HCT116 (cell line): ENCODE data around the gene C1orf105. TPM values are rescaled to one million over a fixed set of nuclear protein-coding genes. Genes with fewer than 3 reads are reported as not detected.

Experiments used
- ATAC-seq: fragments of 200-7000 bp; cut with Tn5 transposase; 2 replicates; pipeline ENCODE4 v1.9.1; 2020; ENCODE audit warnings: mild to moderate bottlenecking, moderate library complexity
- BruUV-seq: library from RNA; stranded (reverse); fragments of 400-500 nt; replicated peaks from 2 replicates; lab custom pipeline; 2021; lab: Mats Ljungman, UMichigan
- CTCF ChIA-PET: fragments of 300-600 bp; sonication (Branson Sonifier 250); formaldehyde crosslinking; loops from one replicate; lab custom pipeline; 2021; ENCODE audit warnings: antibody characterized with exemption; lab: Charles Lee
- POLR2A ChIA-PET: fragments of 300-600, 350-600 bp; sonication (Branson Sonifier 250); formaldehyde crosslinking; loops from one replicate; lab custom pipeline; 2021; ENCODE audit warnings: antibody characterized with exemption; lab: Charles Lee
- RAD21 ChIA-PET, 2 experiments: fragments of 300-600 bp; sonication (Branson Sonifier 250); formaldehyde crosslinking; loops; one replicate each; lab custom pipeline; 2023; ENCODE audit warnings: low total read pairs in 2 of 2; ENCODE audit not compliant: uncharacterized antibody in 2 of 2, unreplicated experiment in 2 of 2, low non-redundant PET in 1 of 2; lab: Charles Lee
- DNase-seq: peaks from one replicate; pipeline ENCODE4 v3.0.0-alpha.2; 2010; ENCODE audit warnings: low read depth, low spot score
- H2AFZ ChIP-seq: fragments of 200-600 bp; shearing (Covaris generic), sonication (generic); 2 replicates; pipeline ENCODE4 v1.6.1; 2017; ENCODE audit warnings: low read depth, mixed run types, mixed read lengths, antibody characterized with exemption, low read length; ENCODE audit not compliant: poor library complexity, severe bottlenecking
- H3K27ac ChIP-seq: 2 replicates; pipeline ENCODE4 v1.5.1; 2012; ENCODE audit warnings: low read depth, low read length
- H3K27me3 ChIP-seq: fragments of 200-600 bp; sonication (generic); 2 replicates; pipeline ENCODE4 v1.6.1; 2016; ENCODE audit warnings: mixed run types, low read length, mixed read lengths; ENCODE audit not compliant: insufficient read depth
- H3K36me3 ChIP-seq, 2 experiments: fragments of 200-500 bp in 1 of 2; fragments of 200-600 bp in 1 of 2; sonication (Bioruptor generic) in 1 of 2; sonication (generic) in 1 of 2; 2 replicates each; pipeline versions ENCODE4 v1.5.1 to v1.6.1; 2014 to 2016; ENCODE audit warnings: low read length in 2 of 2, inconsistent platforms in 1 of 2, mixed read lengths in 1 of 2, mixed run types in 1 of 2; ENCODE audit not compliant: insufficient read depth in 2 of 2, control insufficient read depth in 1 of 2
- H3K4me1 ChIP-seq, 2 experiments: fragments of 200-600 bp in 1 of 2; sonication (generic) in 1 of 2; 2 replicates each; pipeline versions ENCODE4 v1.5.1 to v1.6.1; 2012 to 2017; ENCODE audit warnings: low read length in 2 of 2, inconsistent platforms in 1 of 2, mild to moderate bottlenecking in 1 of 2, mixed read lengths in 1 of 2, mixed run types in 1 of 2, moderate library complexity in 1 of 2; ENCODE audit not compliant: insufficient read depth in 2 of 2, control insufficient read depth in 1 of 2
- H3K4me2 ChIP-seq: fragments of 200-600 bp; sonication (generic); 2 replicates; pipeline ENCODE4 v1.6.1; 2017; ENCODE audit warnings: mixed run types, low read length, mixed read lengths
- H3K4me3 ChIP-seq, 2 experiments: fragments of 200-600 bp in 1 of 2; sonication (generic) in 1 of 2; replicated peaks in 1 of 2; 2 replicates each; pipeline ENCODE4 v1.5.1; 2011 to 2016; ENCODE audit warnings: low read length in 2 of 2, control low read depth in 1 of 2, low read depth in 1 of 2, mild to moderate bottlenecking in 1 of 2, mixed read lengths in 1 of 2, mixed run types in 1 of 2
- H3K79me2 ChIP-seq: fragments of 200-600 bp; sonication (generic); 2 replicates; pipeline ENCODE4 v1.6.1; 2017; ENCODE audit warnings: mild to moderate bottlenecking, mixed run types, low read length, moderate library complexity, mixed read lengths; ENCODE audit not compliant: insufficient read depth
- H3K9ac ChIP-seq: fragments of 200-600 bp; sonication (generic); 2 replicates; pipeline ENCODE4 v1.6.1; 2016; ENCODE audit warnings: low read length, mixed read lengths
- H3K9me2 ChIP-seq: fragments of 200-600 bp; sonication (generic), shearing (Covaris generic); 2 replicates; pipeline ENCODE4 v1.6.1; 2017; ENCODE audit warnings: mixed run types, mild to moderate bottlenecking, moderate library complexity; ENCODE audit not compliant: insufficient read depth
- H3K9me3 ChIP-seq, 2 experiments: fragments of 200-500 bp in 1 of 2; fragments of 200-600 bp in 1 of 2; sonication (Bioruptor generic) in 1 of 2; sonication (generic) in 1 of 2; 2 replicates each; pipeline ENCODE4 v1.6.1; 2014 to 2017; ENCODE audit warnings: low read length in 2 of 2, mixed read lengths in 2 of 2, inconsistent platforms in 1 of 2, low read depth in 1 of 2, mild to moderate bottlenecking in 1 of 2, mixed run types in 1 of 2, moderate library complexity in 1 of 2; ENCODE audit not compliant: control insufficient read depth in 1 of 2, insufficient read depth in 1 of 2
- H4K20me1 ChIP-seq: fragments of 200-600 bp; sonication (generic), shearing (Covaris generic); 2 replicates; pipeline ENCODE4 v1.6.1; 2017; ENCODE audit warnings: mixed run types, mild to moderate bottlenecking, moderate library complexity; ENCODE audit not compliant: insufficient read depth
- CBX3 ChIP-seq: IDR thresholded peaks from 2 replicates; pipeline ENCODE4 v1.6.1; 2012; ENCODE audit warnings: low read depth
- EGR1 ChIP-seq: IDR thresholded peaks from 2 replicates; pipeline ENCODE4 v1.6.1; 2012; ENCODE audit warnings: low read depth
- EZH2 ChIP-seq: fragments of 200-600 bp; sonication (generic); IDR thresholded peaks from 2 replicates; pipeline ENCODE4 v1.6.1; 2017; ENCODE audit warnings: antibody characterized with exemption, mixed run types
- EZH2phosphoT487 ChIP-seq: fragments of 200-600 bp; IDR thresholded peaks from 2 replicates; pipeline ENCODE4 v1.6.1; 2018; ENCODE audit warnings: antibody characterized with exemption, borderline replicate concordance
- FOSL1 ChIP-seq: IDR thresholded peaks from 2 replicates; pipeline ENCODE4 v1.6.1; 2012; ENCODE audit warnings: low read depth
- JUND ChIP-seq: IDR thresholded peaks from 2 replicates; pipeline ENCODE4 v1.6.1; 2012
- POLR2A ChIP-seq: IDR thresholded peaks from 2 replicates; pipeline ENCODE4 v1.7.0; 2011; ENCODE audit warnings: borderline replicate concordance; ENCODE audit not compliant: insufficient read depth, insufficient read length; ENCODE audit errors: extremely low read depth
- RAD21 ChIP-seq: IDR thresholded peaks from 2 replicates; pipeline ENCODE4 v1.6.1; 2012; ENCODE audit warnings: low read depth, mild to moderate bottlenecking
- SP1 ChIP-seq: IDR thresholded peaks from 2 replicates; pipeline ENCODE4 v1.6.1; 2012; ENCODE audit warnings: low read depth
- SRF ChIP-seq: IDR thresholded peaks from 2 replicates; pipeline ENCODE4 v1.6.1; 2012; ENCODE audit warnings: low read depth
- YY1 ChIP-seq: IDR thresholded peaks from 2 replicates; pipeline ENCODE4 v1.6.1; 2011; ENCODE audit warnings: low read length, low read depth, moderate library complexity, mild to moderate bottlenecking; ENCODE audit not compliant: insufficient replicate concordance; ENCODE audit errors: extremely low read depth
- intact Hi-C: fragments of 100-400 bp; cut with micrococcal nuclease; formaldehyde crosslinking; loops from 2 replicates; pipeline ENCODE4 v1.10.0; 2022
- total RNA-seq: library from RNA; stranded (reverse); gene quantifications from one replicate; pipeline ENCODE4 v1.2.1, GENCODE V29; 2021; ENCODE audit not compliant: unreplicated experiment
- TF ChIP-seq, protein P1 (sequence below): IDR thresholded peaks from 2 replicates; pipeline ENCODE4 v1.6.1; 2012; ENCODE audit warnings: low read depth
- TF ChIP-seq, protein P2 (sequence below): IDR thresholded peaks from 2 replicates; pipeline ENCODE4 v1.6.1; 2012
- TF ChIP-seq, protein P3 (sequence below), 3 experiments: fragments of 200-600 bp in 1 of 3; sonication (generic) in 1 of 3; IDR thresholded peaks in 2 of 3; conservative IDR thresholded peaks in 1 of 3; 2 replicates each; pipeline ENCODE4 v1.5.1; 2012 to 2017; ENCODE audit warnings: low read depth in 2 of 3, low read length in 2 of 3, antibody characterized with exemption in 1 of 3, borderline replicate concordance in 1 of 3, control low read depth in 1 of 3, mild to moderate bottlenecking in 1 of 3, mixed read lengths in 1 of 3, mixed run types in 1 of 3, moderate library complexity in 1 of 3; ENCODE audit not compliant: insufficient read depth in 1 of 3

The C1orf105 gene
- total RNA-seq, 1 experiment from 2014 or later, result not detected

DNA sequence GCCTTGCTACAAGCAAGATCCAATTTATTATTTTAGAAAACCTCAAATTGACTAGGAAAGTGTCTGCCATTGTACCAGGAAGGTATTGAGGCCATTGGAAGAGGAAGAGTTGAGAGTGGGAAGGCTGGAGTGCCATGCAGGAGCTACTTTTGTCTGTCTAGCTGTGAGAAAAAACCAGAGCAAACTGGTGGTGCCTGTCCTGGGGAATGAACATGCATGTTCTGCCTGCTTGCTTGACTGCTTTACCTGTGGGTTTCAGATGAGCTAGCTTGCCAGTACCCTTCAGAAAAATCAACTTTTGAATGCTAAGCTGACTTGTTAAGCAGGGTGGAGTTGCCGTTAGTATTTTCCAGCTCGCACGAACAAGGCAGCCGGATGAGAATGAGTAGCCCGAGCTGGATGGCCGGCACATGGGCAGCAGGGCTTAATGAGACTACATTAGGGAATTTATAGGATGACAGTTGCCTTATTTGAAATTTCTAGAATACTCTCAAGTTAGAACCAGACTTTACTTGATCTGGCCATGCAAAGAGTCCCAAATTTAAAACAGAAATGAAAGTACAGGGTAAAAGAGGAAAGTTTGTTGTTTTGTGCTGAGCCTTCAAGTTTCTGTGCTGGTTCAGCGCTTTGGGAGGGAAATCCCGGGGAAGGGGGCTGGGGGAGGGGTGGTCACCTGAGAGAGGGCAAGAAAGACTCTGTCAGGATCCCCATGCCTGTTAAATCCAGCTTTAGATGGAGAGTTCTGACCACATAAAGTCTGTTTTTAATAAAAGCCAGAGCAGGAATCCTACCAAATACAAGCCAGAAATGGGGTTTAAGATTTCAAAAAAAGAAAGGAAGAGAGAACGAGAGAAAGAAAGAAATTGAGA lies 29.6 kb upstream of the C1orf105 start:
- TF ChIP-seq, protein P1, sequence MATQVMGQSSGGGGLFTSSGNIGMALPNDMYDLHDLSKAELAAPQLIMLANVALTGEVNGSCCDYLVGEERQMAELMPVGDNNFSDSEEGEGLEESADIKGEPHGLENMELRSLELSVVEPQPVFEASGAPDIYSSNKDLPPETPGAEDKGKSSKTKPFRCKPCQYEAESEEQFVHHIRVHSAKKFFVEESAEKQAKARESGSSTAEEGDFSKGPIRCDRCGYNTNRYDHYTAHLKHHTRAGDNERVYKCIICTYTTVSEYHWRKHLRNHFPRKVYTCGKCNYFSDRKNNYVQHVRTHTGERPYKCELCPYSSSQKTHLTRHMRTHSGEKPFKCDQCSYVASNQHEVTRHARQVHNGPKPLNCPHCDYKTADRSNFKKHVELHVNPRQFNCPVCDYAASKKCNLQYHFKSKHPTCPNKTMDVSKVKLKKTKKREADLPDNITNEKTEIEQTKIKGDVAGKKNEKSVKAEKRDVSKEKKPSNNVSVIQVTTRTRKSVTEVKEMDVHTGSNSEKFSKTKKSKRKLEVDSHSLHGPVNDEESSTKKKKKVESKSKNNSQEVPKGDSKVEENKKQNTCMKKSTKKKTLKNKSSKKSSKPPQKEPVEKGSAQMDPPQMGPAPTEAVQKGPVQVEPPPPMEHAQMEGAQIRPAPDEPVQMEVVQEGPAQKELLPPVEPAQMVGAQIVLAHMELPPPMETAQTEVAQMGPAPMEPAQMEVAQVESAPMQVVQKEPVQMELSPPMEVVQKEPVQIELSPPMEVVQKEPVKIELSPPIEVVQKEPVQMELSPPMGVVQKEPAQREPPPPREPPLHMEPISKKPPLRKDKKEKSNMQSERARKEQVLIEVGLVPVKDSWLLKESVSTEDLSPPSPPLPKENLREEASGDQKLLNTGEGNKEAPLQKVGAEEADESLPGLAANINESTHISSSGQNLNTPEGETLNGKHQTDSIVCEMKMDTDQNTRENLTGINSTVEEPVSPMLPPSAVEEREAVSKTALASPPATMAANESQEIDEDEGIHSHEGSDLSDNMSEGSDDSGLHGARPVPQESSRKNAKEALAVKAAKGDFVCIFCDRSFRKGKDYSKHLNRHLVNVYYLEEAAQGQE, result no peak
- TF ChIP-seq RAD21 (no peak), JUND (no peak), EZH2 (no peak), YY1 (no peak), EZH2phosphoT487 (no peak), EGR1 (no peak), SP1 (no peak), POLR2A (no peak), CBX3 (no peak), SRF (no peak), FOSL1 (no peak)
- TF ChIP-seq, protein P2, sequence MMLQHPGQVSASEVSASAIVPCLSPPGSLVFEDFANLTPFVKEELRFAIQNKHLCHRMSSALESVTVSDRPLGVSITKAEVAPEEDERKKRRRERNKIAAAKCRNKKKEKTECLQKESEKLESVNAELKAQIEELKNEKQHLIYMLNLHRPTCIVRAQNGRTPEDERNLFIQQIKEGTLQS, result no peak
- TF ChIP-seq, protein P3, sequence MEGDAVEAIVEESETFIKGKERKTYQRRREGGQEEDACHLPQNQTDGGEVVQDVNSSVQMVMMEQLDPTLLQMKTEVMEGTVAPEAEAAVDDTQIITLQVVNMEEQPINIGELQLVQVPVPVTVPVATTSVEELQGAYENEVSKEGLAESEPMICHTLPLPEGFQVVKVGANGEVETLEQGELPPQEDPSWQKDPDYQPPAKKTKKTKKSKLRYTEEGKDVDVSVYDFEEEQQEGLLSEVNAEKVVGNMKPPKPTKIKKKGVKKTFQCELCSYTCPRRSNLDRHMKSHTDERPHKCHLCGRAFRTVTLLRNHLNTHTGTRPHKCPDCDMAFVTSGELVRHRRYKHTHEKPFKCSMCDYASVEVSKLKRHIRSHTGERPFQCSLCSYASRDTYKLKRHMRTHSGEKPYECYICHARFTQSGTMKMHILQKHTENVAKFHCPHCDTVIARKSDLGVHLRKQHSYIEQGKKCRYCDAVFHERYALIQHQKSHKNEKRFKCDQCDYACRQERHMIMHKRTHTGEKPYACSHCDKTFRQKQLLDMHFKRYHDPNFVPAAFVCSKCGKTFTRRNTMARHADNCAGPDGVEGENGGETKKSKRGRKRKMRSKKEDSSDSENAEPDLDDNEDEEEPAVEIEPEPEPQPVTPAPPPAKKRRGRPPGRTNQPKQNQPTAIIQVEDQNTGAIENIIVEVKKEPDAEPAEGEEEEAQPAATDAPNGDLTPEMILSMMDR (IDR thresholded peaks at IDR 0.05 in 2 of 3, conservative IDR thresholded peaks at IDR 0.05 in 1 of 3; ENCODE audit: borderline replicate concordance in 1 of 3, insufficient read depth in 1 of 3, low read depth in 2 of 3, low read length in 2 of 3), result no peak
- Histone ChIP-seq H3K27me3 (no peaks in the 10 kb centered on the region), H3K27ac (no peak overlapping the region), H3K4me3 (no peak overlapping the region), H3K4me1 (no peaks in the 10 kb centered on the region), H3K4me2 (no peak overlapping the region), H2AFZ (no peak overlapping the region), H4K20me1 (no peaks in the 10 kb centered on the region), H3K9me2 (no peaks in the 10 kb centered on the region), H3K9me3 (no peaks in the 10 kb centered on the region), H3K79me2 (no peaks in the 10 kb centered on the region), H3K9ac (no peak overlapping the region), H3K36me3 (no peaks in the 10 kb centered on the region)
- ChIA-PET RAD21 (no interaction called here), POLR2A (no interaction called here), CTCF (interaction anchor here (1.8 kb wide), 1 partner anchor 9 kb away, joined by 6 read pairs; no protein-coding TSS in a partner anchor)
- no TSS peak for BruUV-seq
- DNase-seq (no peak), ATAC-seq (no peak)
- intact Hi-C loops, result no loop called here
